ENCODE data around the gene ISG15.
"Not testable (repeated sequence)": the region's sequence is repeated elsewhere in the genome, so short reads cannot be mapped to it uniquely, and the experiment has no call there.

The ISG15 gene

DNA sequence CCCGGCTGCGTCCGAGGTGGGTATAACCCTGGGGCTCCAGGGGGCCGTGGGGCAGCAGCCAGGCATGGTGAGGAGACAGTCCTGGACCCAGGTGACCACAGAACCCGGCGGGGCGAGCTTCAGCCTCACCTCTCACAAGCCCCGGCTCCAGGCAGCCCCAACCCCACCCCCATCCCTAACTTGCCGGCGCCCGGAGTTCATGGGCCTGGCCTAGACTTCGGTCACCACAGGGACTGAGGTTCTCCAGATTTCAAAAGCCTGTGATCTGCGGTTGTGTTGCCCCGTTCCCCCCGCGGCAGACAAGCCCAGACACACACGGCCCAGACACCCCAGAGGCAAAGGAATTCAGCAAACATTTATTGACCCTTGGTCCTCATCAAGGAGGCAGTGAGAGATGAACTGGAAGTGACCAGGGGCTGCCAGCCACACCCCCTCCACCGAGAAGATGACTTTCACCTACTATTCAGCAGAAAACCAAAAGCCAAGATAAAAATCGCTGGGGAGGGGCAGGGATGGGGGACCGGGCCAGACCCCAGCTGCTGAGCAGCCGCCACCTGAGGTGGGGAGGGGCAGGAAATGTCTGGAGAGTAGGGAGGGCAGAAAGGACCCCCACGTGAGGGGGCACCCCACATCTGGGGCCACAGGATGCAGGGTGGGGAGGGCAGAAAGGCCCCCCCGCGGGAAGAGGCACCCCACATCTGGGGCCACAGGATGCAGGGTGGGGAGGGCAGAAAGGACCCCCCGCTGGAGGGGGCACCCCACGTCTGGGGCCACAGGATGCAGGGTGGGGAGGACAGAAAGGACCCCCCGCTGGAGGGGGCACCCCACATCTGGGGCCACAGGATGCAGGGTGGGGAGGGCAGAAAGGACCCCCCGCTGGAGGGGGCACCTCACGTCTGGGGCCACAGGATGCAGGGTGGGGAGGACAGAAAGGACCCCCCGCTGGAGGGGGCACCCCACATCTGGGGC, 17.3 kb upstream of the ISG15 start:
- no peak for FAIRE-seq

DNA sequence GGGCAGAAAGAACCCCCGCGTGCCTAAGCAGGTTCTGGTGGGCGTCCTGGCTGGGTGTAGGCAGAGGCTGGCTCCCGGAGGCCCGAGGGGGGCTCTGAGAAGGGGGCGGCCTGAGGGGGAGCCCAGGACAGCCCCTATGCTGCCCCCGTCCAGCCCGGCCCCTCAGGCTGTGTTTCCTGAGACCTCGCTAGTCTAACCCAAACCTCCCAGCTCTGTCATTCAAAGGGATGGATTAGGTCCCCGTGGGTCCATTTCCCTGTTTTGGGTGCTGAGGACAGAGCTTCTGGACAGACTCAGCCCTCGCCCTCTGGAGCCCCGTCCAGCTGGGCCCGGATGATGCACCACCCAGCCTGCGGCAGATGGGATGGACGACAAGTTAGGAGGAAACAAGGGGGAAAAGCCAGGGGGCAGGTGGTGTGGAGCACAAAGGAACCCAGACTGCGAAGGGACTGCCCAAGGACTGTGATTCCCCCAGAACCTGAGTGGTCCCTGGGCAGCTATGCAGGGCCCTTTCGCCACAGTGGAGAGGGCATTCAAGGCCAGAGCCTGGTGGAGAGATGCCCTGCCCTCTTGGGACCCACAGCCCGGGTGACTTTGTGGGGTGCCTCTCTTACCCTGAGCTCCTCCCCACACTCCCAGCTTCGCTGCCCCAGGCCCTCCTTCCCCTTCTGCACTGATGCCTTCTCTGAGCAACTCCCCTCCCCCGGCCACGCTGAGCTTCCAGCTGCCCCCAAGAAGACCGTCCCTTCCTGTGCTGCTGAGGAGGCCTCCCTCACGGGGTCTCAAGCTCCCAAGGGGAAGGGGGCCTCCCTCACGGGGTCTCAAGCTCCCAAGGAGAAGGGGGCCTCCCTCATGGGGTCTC, 16.2 kb upstream of the ISG15 start:
- no peak for FAIRE-seq

DNA sequence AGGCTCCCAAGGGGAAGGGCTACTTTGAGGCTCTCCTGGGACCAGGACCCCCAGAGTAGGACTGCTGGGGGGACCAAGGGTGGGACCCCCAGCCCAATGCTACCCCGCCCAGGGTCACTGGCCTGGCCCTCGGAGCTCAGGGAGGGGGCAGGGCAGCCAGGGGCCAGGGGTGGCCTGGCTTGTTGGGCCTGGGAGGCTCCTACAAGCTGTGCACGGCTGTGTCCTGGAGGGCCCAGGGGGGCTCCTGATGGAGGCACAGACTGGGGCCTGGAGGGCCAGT, 15.6 kb upstream of the ISG15 start:
- no peak for FAIRE-seq

DNA sequence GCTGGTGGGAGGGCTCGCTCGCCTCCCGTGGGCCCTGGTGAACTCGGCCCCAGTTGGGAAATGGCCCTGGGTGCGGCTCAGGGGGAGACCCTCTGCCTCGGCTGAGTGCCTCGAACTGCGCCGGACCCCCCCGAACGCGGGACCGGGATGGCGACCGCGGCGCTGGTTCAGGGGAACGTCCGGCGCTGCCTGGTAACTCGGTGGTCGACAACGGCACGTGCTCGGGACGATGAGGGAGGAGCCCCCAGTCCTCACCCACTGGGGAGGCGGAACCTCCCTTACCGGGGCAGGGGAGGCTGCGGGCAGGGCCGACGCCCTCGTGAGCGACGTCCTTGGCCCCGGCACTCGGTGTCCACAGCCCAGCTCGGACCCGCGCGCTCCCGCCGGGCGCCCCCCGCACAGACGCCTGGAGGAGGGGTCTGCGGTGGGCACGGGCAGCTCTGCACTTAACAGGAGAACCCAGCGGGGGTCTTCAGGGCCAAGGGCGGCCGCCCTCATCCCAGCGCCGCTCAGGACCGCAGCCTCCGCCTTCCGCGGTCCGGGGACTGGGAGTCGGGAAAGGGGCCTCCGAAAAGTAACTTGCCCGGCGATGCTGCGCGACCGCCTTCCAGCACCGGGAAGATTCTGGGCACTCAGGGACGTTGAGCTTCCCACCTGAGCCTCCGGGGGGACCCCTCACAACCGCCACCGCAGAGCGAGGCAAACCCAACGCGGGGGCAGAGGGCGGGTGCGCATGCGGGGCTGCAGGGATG, 15.1 kb upstream of the ISG15 start:
- FAIRE-seq, result no peak

DNA sequence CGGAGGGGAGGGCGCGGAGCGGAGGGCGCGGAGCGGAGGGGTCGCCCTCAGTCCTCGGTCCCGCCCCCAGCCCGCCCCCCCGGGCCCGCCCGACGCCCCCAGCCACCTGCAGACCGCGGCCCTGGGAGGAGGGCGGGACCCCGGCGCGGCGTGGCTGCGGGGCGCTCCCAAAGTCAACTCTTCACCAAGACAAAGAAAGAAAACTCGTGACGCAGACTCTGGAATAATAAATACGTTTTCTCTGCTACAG, 14.6 kb upstream of the ISG15 start:
- FAIRE-seq, result no peak

DNA sequence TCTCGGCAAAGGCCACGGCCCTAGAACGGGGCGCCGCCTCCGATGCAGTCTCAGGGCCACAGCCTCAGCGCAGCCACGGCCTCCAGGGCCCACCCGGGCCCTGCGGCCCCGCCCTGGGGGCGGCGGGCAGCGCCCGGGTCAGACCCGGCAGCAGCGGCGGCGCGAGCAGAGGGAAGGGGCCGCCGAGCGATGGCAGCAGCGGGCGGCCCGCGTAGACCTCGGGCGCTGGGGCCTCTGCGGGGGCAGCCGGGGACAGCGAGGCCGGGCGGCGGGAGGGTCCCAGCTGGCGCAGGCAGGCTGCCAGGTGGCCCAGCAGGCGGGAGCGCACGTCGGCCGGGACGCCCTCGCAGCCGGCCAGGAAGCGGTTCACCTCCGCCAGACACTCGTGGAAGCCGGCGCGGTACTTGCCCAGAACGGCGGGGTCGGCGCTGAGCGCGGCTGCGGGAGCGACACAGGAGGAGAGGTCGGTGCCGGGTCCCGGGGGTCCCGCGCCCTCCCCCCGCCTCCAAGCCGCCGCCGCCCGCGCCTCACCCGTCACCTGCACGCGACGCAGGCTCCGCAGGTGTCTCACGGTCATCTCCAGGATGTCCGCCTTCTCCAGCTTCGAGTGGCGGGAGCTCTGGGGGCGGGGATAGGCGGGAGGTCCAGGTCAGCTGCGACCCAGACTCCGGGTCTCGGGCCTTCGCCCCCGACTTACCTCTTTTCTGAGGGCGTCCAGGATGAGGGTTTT, 14.1 kb upstream of the ISG15 start:
- no peak for FAIRE-seq

DNA sequence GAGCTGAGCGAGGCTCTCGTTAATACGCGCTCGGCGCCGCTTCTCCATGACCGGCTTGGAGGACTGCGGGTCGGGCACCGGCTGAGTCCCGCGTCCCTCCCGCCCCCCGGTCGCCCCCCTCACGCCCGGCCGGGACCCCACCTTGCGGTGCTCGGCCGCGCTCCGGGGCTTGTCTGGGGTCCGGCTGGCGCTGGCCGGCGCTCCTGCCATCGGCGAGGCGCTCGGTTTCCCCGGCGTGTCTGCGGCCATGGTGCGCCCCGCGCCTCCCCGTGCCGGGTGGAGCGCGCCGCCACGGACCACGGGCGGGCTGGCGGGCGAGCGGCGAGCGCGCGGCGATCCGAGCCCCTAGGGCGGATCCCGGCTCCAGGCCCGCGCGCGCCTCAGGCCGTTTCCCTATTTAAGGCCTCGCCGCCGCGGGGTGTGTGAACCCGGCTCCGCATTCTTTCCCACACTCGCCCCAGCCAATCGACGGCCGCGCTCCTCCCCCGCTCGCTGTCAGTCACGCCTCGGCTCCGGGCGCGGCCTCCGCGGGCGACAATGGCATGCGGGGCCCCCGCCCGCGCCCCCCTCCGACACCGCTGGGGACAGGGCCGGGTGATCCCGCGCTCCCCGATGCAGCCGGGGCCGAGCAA, 13.5 kb upstream of the ISG15 start, which contains the start of gene HES4:
Gene HES4, minus strand, starts transcription at position 373 of the 632 bp plus-strand sequence. Its CDS starts 124 bp downstream, at position 249.
- no peak for FAIRE-seq

DNA sequence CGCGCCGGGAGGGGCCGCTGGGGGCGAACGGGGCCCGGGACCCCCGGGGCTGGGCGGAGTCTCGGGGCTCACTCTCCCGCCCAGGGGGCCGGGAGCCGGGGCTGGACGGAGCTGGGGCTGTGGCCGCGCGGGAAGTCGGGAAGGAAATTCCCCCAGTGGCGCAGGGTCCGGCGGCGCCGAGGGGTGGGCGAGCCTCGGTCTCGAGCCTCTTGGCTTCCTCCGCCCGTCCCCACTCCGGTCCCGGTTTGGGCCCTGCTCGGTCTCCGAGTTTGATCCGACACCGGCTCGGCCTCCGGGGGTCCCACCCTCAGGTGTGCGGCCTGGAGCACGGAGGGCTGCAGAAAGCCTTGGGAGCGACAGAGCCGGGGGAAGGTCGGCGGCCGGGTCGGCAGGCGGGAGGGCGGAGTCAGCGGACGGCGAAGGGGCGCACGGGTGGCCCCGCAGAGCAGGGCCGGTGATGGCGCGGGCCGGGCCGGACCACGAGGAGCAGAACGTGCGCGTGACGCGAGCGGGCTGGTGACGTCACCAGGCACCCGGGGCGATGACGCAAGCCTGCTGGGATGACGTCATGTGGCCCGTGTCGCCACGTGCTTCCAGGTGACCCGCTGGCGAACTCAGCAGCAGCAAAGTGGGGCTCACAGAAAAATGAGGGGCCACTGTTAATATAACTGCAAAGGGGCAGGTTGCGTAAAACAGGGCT, 12.8 kb upstream of the ISG15 start:
- FAIRE-seq, result no peak

DNA sequence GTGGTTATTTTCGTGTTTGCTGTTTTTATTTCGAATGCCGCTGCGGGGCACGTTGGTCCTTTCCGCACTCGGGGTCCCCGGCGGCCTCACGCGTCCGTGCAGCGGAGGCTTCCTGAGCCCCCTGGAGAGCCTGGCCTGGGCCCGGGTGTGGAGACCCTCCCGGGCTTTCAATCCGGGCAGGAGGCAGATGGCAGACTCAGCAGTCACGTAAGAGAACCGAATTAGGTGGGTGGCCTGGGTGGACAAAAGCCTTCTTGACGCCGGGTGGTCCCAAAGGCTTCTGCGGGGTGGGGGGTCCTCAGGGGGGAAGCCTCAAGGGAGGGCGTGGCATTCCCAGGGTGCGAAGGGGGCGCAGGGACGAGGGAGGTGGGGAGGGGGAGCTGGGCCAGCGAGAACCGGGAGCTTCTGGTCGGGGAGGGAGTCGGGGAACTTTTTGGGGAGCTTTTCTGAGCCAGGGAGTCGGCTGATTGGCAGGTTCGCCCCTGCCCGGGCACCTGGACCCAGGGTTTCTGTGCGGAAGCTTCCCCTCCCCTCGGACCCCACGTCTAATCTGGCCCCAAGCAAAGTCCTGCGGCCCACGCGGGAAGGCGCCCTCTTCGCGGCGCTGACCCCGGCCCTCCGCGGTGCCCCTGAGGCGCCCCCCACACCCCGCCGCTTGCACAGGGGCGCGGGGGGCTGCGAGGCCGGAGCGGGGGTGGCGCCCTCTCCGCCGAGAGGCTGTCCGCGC, 12.1 kb upstream of the ISG15 start:
- FAIRE-seq, result no peak

DNA sequence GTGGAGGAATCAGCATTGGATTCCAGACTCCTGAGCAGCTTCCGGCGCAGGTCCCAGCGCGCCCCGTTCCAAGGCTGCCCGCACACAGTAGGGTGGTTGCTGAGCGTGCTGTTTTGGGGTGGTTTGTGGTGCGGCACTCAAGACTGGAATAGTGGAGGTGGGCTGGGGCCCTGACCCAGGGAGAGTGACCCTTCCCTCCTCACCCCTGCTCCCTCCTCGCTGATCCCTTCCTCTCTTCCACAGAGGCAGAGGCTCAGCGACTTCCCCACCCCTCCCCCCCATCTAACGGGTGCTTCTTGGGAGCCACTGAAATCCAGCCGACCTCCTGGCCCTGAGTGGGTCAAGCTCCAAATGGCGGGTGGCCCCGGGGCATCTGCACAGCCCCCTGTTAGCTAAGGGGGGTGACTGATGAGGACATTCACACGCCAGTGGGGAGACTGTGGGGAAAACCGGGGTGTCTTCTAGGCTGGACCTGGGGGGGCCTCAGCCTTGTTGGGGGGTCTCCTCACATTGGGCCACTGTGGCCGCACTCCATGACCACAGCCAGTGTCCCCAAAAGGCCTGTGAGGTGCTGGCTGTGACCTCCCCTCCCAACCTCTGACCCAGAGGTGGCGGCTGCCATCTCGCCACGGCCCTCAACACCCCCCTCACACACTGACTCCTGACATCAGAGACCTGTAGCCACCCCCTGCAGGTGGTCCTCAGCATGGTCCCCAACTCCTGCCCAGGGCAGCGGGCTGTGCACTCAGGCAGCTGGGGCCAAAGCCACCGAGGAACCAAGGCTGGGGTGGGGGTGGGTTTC, 9.5 kb upstream of the ISG15 start:
- no peak for FAIRE-seq

DNA sequence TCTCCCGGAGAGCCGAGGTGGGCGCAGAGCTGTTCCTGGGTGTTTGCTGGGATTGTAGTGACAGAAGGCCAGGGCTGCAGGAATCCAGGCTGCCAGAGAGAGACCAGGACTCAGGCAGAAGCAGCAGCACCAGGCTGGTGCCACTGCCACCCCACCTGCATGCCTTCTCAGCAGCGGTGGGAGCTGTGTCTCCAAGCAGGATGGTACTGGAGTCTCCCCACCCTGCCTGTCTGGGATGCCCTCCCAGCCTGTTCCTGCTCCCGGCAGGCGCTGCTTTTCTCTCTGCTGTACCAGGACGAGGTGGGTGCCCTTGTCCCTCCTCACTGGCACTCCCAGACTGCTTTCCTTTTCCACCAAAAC, 8.9 kb upstream of the ISG15 start:
- FAIRE-seq, result no peak

DNA sequence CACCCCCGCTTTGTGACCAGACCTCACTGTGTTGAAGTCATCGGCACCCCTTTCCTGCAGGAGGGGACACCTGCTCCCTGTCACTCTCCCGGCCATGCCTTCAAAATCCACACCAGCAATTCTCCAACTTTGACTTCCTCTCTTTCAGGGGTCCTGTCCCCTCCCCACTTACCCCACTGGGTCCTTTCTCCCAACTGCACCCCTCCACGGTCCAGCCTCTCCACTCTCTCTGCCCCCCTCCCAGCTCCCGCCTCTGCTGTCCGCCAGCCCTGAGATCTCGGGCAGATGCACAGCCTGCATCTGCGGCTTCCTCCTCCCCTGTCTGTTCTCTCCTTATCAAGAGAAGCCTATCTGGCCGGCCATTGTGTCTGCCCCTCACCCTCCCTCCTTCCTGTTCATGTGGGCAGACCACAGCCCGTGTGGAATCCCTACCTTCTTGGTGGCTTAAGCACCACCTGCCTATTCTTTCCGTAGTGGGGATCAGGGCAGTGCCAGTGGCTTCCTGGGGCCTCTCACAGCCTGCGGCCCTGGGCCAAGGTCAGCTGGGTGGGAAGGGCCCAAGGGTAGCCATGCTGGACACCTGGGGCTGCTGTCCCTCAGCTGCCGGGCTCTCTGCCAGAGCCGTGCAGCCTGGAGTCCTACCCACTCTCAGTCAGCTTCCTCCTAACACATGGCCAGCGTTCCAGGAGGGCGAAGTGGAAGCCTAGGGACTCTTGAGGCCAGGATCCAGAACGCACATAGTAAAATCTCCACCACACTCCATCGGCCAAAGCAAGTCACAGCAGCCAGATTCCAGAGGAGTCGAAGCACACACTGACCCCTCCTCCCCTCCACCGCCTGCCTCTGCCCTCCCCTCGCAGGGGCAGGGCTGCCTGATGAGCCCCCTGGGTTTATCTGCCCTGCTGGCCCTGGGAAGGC, 8.3 kb upstream of the ISG15 start:
- FAIRE-seq, result no peak

DNA sequence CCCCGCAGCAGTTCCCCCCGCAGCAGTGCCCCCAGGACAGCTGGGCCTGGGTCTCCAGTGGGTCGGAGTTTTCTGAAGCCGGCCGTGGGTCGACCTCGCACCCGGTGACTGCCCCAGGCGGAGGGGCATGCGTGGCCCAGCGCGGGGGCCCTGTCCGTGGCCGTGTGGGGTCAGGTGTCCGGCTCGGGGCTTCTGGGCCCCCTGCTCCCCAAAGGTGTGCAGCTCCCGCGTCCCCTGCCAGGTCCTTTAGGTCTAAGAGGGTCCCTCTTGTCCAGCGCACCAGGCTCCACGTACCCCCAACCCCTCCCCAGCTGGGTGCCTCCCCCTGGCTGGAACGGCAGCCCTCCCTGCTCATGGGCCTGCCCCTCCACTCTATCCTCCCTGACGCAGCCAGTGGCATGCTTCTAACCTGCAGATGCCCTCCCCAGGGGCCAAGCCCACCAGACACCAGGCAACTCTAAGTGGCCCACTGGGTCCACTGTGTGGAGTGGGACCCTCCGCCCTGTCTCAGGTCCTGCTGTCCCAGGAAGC, 7.5 kb upstream of the ISG15 start:
- FAIRE-seq, result no peak

DNA sequence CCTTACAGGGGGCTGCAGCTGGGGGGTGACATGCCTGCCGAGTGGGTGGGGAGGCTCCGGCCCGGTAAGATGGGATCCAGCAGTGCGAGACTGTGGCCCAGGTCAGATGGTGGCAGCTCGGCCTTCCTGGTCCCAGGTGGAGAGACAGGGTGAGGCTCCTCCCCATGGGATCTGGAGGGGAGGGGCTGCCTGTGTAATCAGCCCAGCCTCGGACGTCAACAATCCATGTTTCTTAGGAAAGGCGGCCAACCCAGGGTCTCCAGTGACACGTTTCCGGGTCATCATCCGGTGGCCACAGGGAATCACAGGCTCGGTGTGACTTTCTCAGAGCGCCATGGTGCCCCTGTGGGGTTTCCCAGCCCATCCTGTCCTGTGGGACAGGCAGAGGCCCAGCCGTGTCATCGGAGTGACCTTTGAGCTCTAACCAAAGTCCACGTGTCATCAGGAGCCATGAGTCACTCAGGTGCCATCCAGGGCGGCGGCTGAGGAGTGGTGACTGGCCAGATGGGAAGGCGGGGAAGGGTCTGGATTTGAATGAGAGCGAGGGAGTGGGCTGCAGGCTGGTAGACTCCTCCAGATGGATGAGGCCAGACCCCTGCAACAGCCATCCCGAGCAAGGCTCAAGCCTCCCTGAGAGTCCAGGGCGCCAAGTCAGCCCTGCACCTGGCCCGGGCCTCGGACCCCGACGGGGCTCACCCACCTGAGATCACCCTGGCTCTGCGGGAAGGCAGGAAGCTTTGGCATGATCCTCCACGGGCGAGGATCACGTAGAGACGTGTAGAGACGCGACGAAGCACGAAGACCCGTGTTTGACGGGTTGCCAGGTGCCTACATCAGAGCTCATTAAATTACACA, 6.8 kb upstream of the ISG15 start:
- no peak for FAIRE-seq

DNA sequence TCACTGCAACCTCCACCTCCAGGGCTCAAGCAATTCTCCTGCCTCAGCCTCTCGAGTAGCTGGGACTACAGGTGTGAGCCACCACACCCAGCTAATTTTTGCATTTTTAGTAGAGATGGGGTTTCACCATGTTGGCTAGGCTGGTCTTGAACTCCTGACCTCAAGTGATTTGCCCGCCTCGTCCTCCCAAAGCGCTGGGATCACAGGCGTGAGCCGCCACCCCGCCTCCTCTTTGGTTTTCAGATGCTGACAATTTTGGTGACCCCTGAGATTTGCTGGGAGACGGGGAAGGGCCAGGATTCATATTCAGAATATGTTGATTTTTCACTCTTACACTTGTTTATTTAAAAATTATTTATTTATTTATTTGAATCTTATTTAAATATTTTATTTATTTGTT, 3.2 kb upstream of the ISG15 start:
- FAIRE-seq, result not testable (repeated sequence)

DNA sequence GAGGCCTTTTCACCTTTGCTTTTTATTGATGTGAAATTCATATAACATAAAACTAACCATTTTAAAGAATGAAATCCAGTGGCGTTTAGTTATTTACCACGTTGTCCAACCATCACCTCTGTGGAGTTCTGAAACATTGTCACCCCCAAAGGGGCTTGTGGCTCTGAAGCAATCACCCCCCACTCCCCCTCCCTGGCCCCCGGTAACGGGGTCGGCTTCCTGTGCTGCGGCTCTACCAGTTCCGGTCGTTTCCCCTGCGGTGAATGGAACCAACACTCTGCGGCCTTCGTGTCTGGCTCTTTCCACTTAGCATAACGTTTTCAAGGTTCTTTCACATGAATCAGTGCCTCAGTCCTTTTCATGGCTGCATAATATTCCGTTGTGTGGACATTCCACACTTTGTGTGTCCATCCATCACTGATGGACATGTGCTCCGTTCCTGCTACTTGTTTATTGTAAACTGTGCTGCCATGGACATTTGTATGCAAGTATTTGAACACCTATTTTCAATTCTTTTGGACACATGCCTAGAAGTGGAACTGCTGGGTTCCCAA, 1.8 kb upstream of the ISG15 start:
- no peak for FAIRE-seq

DNA sequence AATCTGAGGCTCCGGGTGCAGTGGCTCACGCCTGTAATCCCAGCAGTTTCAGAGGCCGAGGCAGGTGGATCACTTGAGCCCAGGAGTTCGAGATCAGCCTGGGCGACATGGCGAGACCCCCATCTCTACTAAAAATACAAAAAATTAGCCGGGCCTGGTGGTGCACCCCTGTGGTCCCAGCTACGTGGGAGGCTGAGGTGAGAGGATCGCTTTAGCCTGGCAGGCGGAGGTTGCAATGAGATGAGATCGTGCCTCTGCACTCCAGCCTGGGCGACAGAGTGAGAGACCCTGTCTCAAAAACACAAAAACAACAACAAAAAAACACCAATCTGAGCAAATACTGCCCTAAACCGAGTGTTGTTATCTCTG, 577 bp upstream of the ISG15 start:
- not testable (repeated sequence) for FAIRE-seq

All from islet of Langerhans (tissue), 1 donor.